Vagina (tissue), 2 donors: ENCODE data around the gene GPR55. TPM values are rescaled to one million over a fixed set of nuclear protein-coding genes. Genes with fewer than 3 reads are reported as not detected.

Experiments used
- DNase-seq, 2 donors: peaks; one replicate each; pipeline ENCODE4 v3.0.0-alpha.2; 2017; ENCODE audit errors: extremely low spot score in 2 of 2
- H3K27ac ChIP-seq: fragments of 200-600 bp; sonication (generic); one replicate; pipeline ENCODE4 v1.5.1; 2019
- H3K27me3 ChIP-seq: fragments of 200-600 bp; sonication (generic); one replicate; pipeline ENCODE4 v1.5.1; 2019
- H3K36me3 ChIP-seq, 2 donors: fragments of 200-600 bp; sonication (generic); one replicate each; pipeline ENCODE4 v1.5.1; 2017 to 2019
- H3K4me1 ChIP-seq: fragments of 200-600 bp; sonication (generic); one replicate; pipeline ENCODE4 v1.5.1; 2019
- H3K4me3 ChIP-seq, 2 donors: fragments of 200-600 bp; sonication (generic); 1 replicate in 1 of 2; 2 replicates in 1 of 2; pipeline ENCODE4 v1.5.1; 2016 to 2019
- H3K9me3 ChIP-seq: fragments of 200-600 bp; sonication (generic); one replicate; pipeline ENCODE4 v1.5.1; 2019
- CTCF ChIP-seq, 3 experiments: fragments of 450-650 bp in 2 of 3; fragments of 200-600 bp in 1 of 3; sonication (generic) in 1 of 3; IDR thresholded peaks; one replicate each; pipeline ENCODE4 v1.5.1; 2017 to 2019; ENCODE audit warnings: antibody characterized with exemption in 3 of 3, mild to moderate bottlenecking in 2 of 3, moderate library complexity in 2 of 3
- POLR2A ChIP-seq, 2 donors: fragments of 450-650 bp; IDR thresholded peaks; one replicate each; pipeline ENCODE4 v1.6.1; 2017; ENCODE audit warnings: antibody characterized with exemption in 2 of 2, mild to moderate bottlenecking in 2 of 2, moderate library complexity in 2 of 2
- POLR2AphosphoS5 ChIP-seq, 2 donors: sonication (generic); formaldehyde crosslinking; IDR thresholded peaks; one replicate each; pipeline ENCODE4 v1.9.0; 2017; ENCODE audit warnings: antibody characterized with exemption in 2 of 2, mild to moderate bottlenecking in 2 of 2, low read depth in 1 of 2; ENCODE audit not compliant: insufficient read depth in 1 of 2
- intact Hi-C: fragments of 100-400 bp; cut with DNase I; formaldehyde crosslinking; loops from one replicate; pipeline ENCODE4 v1.15.1; 2023
- total RNA-seq: library from RNA; depleted of rRNA; stranded (reverse); fragments of >200 nt; gene quantifications from one replicate; pipeline ENCODE4 v1.2.3, GENCODE V29; 2016

GPR55 gene
- total RNA-seq, 1 donor from 2014 or later, result 2.7 TPM

GRCh38 chr2:230879891-230880290 is 45.2 kb downstream of the GPR55 start:
- intact Hi-C loops, result no loop called here
- peaks cover 0 to 17% of the 10 kb centered on the region in 2 donors for H3K36me3 ChIP-seq
- no peaks in the 10 kb centered on the region for H3K4me1 ChIP-seq
- no peak overlapping the region for H3K27ac ChIP-seq
- no peak overlapping the region for H3K4me3 ChIP-seq
- no peaks in the 10 kb centered on the region for H3K9me3 ChIP-seq
- H3K27me3 ChIP-seq, result no peaks in the 10 kb centered on the region
- DNase-seq, result no peak
- no peak for TF ChIP-seq POLR2AphosphoS5 (IDR thresholded peaks at IDR 0.05; ENCODE audit: insufficient read depth in 1 of 2, low read depth in 1 of 2)
- TF ChIP-seq CTCF (IDR thresholded peaks at IDR 0.05), result no peak
- TF ChIP-seq POLR2A (IDR thresholded peaks at IDR 0.05), result no peak

DNA sequence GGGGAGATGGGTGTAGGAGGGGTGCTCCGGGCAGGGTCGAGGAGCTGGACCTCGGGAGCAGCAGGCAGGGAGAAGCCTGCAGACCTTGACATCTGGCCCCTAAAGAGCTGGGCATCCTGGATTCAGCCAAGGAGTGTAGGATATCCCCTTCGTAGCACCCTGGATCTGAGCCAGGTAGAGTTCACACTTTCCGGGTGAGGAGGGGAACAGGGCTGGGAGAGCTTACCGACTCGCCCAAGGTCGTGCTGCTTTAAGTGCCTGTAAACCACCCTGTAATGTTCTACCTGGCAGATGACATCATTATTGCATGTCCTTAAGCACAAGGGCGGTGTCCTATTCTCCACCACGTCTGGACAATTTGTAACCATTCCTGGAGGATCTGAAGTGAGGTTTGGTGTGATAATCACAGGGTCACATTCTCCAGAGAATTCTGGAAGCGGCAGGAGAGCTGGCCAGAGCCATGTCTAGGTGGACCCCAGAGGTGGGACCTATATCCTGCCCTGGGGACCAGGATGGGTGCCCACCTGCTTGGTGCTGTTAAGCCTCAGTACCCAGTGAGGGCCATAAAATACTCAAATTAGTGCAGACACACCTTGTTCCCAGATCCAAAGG is 45.7 kb downstream of the GPR55 start:
- no peak overlapping the region for H3K4me3 ChIP-seq
- H3K27me3 ChIP-seq, result no peaks in the 10 kb centered on the region
- peaks cover 0 to 17% of the 10 kb centered on the region in 2 donors for H3K36me3 ChIP-seq
- TF ChIP-seq POLR2AphosphoS5 (IDR thresholded peaks at IDR 0.05; ENCODE audit: insufficient read depth in 1 of 2, low read depth in 1 of 2) (no peak), POLR2A (IDR thresholded peaks at IDR 0.05) (no peak), CTCF (IDR thresholded peaks at IDR 0.05) (no peak)
- no peak overlapping the region for H3K27ac ChIP-seq
- no peaks in the 10 kb centered on the region for H3K9me3 ChIP-seq
- intact Hi-C loops, result no loop called here
- H3K4me1 ChIP-seq, result no peaks in the 10 kb centered on the region
- no peak for DNase-seq

DNA sequence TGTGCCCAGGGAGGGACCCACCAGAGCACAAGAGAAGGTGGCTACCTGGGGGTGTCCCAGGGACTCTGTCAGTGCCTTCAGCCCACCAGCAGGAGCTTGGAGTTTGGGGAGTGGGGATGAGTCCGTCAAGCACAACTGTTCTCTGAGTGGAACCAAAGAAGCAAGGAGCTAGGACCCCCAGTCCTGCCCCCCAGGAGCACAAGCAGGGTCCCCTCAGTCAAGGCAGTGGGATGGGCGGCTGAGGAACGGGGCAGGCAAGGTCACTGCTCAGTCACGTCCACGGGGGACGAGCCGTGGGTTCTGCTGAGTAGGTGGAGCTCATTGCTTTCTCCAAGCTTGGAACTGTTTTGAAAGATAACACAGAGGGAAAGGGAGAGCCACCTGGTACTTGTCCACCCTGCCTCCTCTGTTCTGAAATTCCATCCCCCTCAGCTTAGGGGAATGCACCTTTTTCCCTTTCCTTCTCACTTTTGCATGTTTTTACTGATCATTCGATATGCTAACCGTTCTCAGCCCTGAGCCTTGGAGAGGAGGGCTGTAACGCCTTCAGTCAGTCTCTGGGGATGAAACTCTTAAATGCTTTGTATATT is 46.3 kb downstream of the GPR55 start:
- Histone ChIP-seq H3K4me1 (no peaks in the 10 kb centered on the region), H3K36me3 (peaks cover 0 to 17% of the 10 kb centered on the region in 2 donors), H3K9me3 (no peaks in the 10 kb centered on the region), H3K27me3 (no peaks in the 10 kb centered on the region), H3K4me3 (no peak overlapping the region), H3K27ac (no peak overlapping the region)
- TF ChIP-seq POLR2AphosphoS5 (IDR thresholded peaks at IDR 0.05; ENCODE audit: insufficient read depth in 1 of 2, low read depth in 1 of 2) (no peak), CTCF (IDR thresholded peaks at IDR 0.05) (no peak), POLR2A (IDR thresholded peaks at IDR 0.05) (no peak)
- no peak for DNase-seq
- intact Hi-C loops, result no loop called here

- Histone ChIP-seq H3K4me3 (no peak overlapping the region), H3K27ac (no peak overlapping the region), H3K27me3 (no peaks in the 10 kb centered on the region), H3K36me3 (peaks cover 0 to 17% of the 10 kb centered on the region in 2 donors), H3K4me1 (no peaks in the 10 kb centered on the region), H3K9me3 (no peaks in the 10 kb centered on the region)
- no peak for TF ChIP-seq POLR2A (IDR thresholded peaks at IDR 0.05)
- no peak for TF ChIP-seq CTCF (IDR thresholded peaks at IDR 0.05)
- TF ChIP-seq POLR2AphosphoS5 (IDR thresholded peaks at IDR 0.05; ENCODE audit: insufficient read depth in 1 of 2, low read depth in 1 of 2), result no peak
- intact Hi-C loops, result no loop called here
- no peak for DNase-seq
Observed at GRCh38 chr2:230877759-230878598, 47.1 kb downstream of the GPR55 start.
